PC-3 (cell line): ENCODE measurements around the gene SLFNL1. TPM values are rescaled to one million over a fixed set of nuclear protein-coding genes. Genes with fewer than 3 reads are reported as not detected.

ENCODE experiments used
- ATAC-seq: fragments of 200-7000 bp; cut with Tn5 transposase; 2 replicates; pipeline ENCODE4 v1.9.1; 2020; ENCODE audit warnings: mild to moderate bottlenecking, moderate library complexity
- BruUV-seq: library from RNA; stranded (reverse); fragments of 400-500 nt; replicated peaks from 2 replicates; lab custom pipeline; 2021; lab: Mats Ljungman, UMichigan
- CTCF ChIA-PET: fragments of 300-600 bp; sonication (Branson Sonifier 250); formaldehyde crosslinking; loops from one replicate; lab custom pipeline; 2022; ENCODE audit warnings: antibody characterized with exemption; lab: Charles Lee
- POLR2A ChIA-PET: fragments of 300-600 bp; sonication (Branson Sonifier 250); formaldehyde crosslinking; loops from one replicate; lab custom pipeline; 2022; ENCODE audit warnings: antibody characterized with exemption; ENCODE audit not compliant: unreplicated experiment; lab: Charles Lee
- DNase-seq: peaks from one replicate; pipeline ENCODE4 v3.0.0-alpha.2; 2015
- H2AFZ ChIP-seq: fragments of 300-600 bp; sonication (generic); 2 replicates; pipeline ENCODE4 v1.6.0; 2016; ENCODE audit warnings: antibody characterized with exemption, low read length
- H3F3A ChIP-seq: fragments of 300-600 bp; sonication (generic); one replicate; pipeline ENCODE4 v1.6.0; 2017; ENCODE audit warnings: antibody characterized with exemption, low read length, control low read depth, mild to moderate bottlenecking; ENCODE audit not compliant: unreplicated experiment
- H3K27ac ChIP-seq: fragments of 300-600 bp; sonication (generic); 2 replicates; pipeline ENCODE4 v1.5.1; 2016; ENCODE audit warnings: mild to moderate bottlenecking, low read length
- H3K27me3 ChIP-seq: fragments of 300-600 bp; sonication (generic); 2 replicates; pipeline ENCODE4 v1.6.1; 2016; ENCODE audit warnings: low read length, mixed read lengths
- H3K36me3 ChIP-seq: fragments of 300-600 bp; sonication (generic); 2 replicates; pipeline ENCODE4 v1.6.1; 2016; ENCODE audit warnings: low read depth, mixed run types, low read length, mixed read lengths
- H3K4me1 ChIP-seq: fragments of 300-600 bp; sonication (generic); 2 replicates; pipeline ENCODE4 v1.5.1; 2016; ENCODE audit warnings: low read length; ENCODE audit not compliant: insufficient read depth
- H3K4me2 ChIP-seq: fragments of 300-600 bp; sonication (generic); 2 replicates; pipeline ENCODE4 v1.6.0; 2016; ENCODE audit warnings: low read length
- H3K4me3 ChIP-seq: fragments of 300-600 bp; sonication (generic); 2 replicates; pipeline ENCODE4 v1.5.1; 2016; ENCODE audit warnings: mild to moderate bottlenecking, low read length, mixed read lengths
- H3K79me2 ChIP-seq: fragments of 300-600 bp; sonication (generic); 2 replicates; pipeline ENCODE4 v1.6.1; 2017; ENCODE audit warnings: low read length, mixed read lengths
- H3K9ac ChIP-seq: fragments of 300-600 bp; sonication (generic); 2 replicates; pipeline ENCODE4 v1.6.0; 2016; ENCODE audit warnings: mild to moderate bottlenecking, low read length
- H3K9me2 ChIP-seq: fragments of 300-600 bp; sonication (generic); replicated peaks from 2 replicates; pipeline ENCODE4 v1.6.1; 2016; ENCODE audit warnings: mixed run types, low read length, mixed read lengths
- H3K9me3 ChIP-seq: fragments of 300-600 bp; sonication (generic); 2 replicates; pipeline ENCODE4 v1.6.1; 2016; ENCODE audit warnings: low read length, mixed read lengths
- H4K20me1 ChIP-seq: fragments of 300-600 bp; sonication (generic); 2 replicates; pipeline ENCODE4 v1.6.1; 2016; ENCODE audit warnings: low read length, mixed read lengths
- CTCF ChIP-seq: fragments of 300-600 bp; sonication (generic); conservative IDR thresholded peaks from 2 replicates; pipeline ENCODE4 v1.5.1; 2017; ENCODE audit warnings: antibody characterized with exemption, low read depth, mild to moderate bottlenecking, low read length
- EZH2 ChIP-seq: fragments of 300-600 bp; sonication (generic); IDR thresholded peaks from one replicate; pipeline ENCODE4 v1.6.1; 2017; ENCODE audit warnings: antibody characterized with exemption, mild to moderate bottlenecking, low read length; ENCODE audit not compliant: unreplicated experiment
- EZH2phosphoT487 ChIP-seq: fragments of 300-600 bp; sonication (generic); IDR thresholded peaks from 2 replicates; pipeline ENCODE4 v1.6.1; 2018; ENCODE audit warnings: mild to moderate bottlenecking, antibody characterized with exemption, low read length, borderline replicate concordance
- intact Hi-C: fragments of 100-400 bp; cut with micrococcal nuclease; formaldehyde crosslinking; loops from 2 replicates; pipeline ENCODE4 v1.9.0; 2023
- total RNA-seq: library from RNA; depleted of rRNA; stranded (reverse); fragments of >200 nt; gene quantifications from 2 replicates; pipeline ENCODE4 v1.2.3, GENCODE V29; 2014

The SLFNL1 gene
- total RNA-seq, 1 experiment from 2014 or later = 0.22 TPM

DNA sequence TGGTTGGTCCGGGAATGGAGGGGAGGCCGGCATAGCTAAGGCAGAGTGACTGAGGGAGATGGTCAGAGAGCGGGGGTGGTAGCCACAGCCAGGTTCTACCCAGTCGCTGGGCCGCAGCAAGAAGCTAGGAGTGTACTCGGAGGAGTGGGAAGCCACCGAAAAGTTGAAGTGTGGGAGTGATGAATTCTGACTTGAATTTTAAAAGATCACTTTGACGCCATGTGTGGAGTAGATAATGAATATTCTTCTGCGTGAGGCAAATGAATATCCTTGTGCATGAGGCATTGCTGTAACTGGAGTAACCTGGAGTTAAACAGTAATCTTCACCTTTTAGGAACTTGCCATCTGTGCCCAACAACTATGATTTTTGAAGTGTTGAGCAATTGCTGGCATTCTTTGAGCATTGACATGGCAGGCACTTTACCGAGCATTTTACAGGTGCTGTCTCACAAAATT, 35.2 kb downstream of the SLFNL1 start:
- no peaks in the 10 kb centered on the region for H3K9me2 ChIP-seq
- DNase-seq = no peak
- no TSS peak for BruUV-seq
- no peak overlapping the region for H3K4me2 ChIP-seq
- no peak overlapping the region for H3K4me3 ChIP-seq
- no peak overlapping the region for H3K9ac ChIP-seq
- H3K79me2 ChIP-seq = peaks cover 71% of the 10 kb centered on the region
- CTCF ChIA-PET = no interaction called here
- H3K27ac ChIP-seq = no peak overlapping the region
- no peaks in the 10 kb centered on the region for H3K27me3 ChIP-seq
- POLR2A ChIA-PET = interaction anchor here (0.7 kb wide), 1 partner anchor 17 kb away, joined by 3 read pairs; no protein-coding TSS in a partner anchor
- intact Hi-C loops = no loop called here
- ATAC-seq = no peak
- H4K20me1 ChIP-seq = peaks cover 37% of the 10 kb centered on the region
- TF ChIP-seq CTCF = no peak
- TF ChIP-seq EZH2phosphoT487 = no peak
- H2AFZ ChIP-seq = no peak overlapping the region
- H3K9me3 ChIP-seq = no peaks in the 10 kb centered on the region
- H3F3A ChIP-seq = no peaks in the 10 kb centered on the region
- peaks cover 91% of the 10 kb centered on the region for H3K36me3 ChIP-seq
- H3K4me1 ChIP-seq = peaks cover 25% of the 10 kb centered on the region

DNA sequence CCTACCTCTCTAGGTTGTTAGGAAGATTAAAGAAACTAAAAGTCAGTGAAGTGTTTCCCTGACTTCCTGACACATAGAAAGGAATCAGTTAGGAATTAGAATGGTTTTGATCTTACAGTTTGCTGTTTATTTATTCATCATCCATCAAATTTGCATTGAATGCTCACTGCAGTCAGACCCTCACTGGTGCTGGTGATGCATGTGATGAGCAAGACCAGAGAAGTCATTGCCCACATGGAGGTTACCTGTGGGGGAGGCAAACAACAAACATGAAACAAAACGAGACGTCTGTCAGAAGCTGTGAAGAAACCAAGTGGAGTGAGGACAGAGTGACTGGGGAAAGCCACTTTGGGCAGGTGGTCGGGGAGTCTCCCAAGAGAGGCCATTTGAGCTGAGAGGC, 35.6 kb downstream of the SLFNL1 start:
- H3K4me1 ChIP-seq = peaks cover 30% of the 10 kb centered on the region
- intact Hi-C loops = no loop called here
- H2AFZ ChIP-seq = no peak overlapping the region
- ATAC-seq = no peak
- H3K27ac ChIP-seq = no peak overlapping the region
- no peak overlapping the region for H3K4me3 ChIP-seq
- no peaks in the 10 kb centered on the region for H3F3A ChIP-seq
- no peak overlapping the region for H3K9ac ChIP-seq
- ChIA-PET CTCF (no interaction called here), POLR2A (no interaction called here)
- no peaks in the 10 kb centered on the region for H3K9me2 ChIP-seq
- no peak overlapping the region for H3K4me2 ChIP-seq
- H3K27me3 ChIP-seq = no peaks in the 10 kb centered on the region
- TF ChIP-seq EZH2phosphoT487 (no peak), CTCF (no peak), EZH2 (no peak)
- H4K20me1 ChIP-seq = peaks cover 41% of the 10 kb centered on the region
- peaks cover 86% of the 10 kb centered on the region for H3K36me3 ChIP-seq
- peaks cover 76% of the 10 kb centered on the region for H3K79me2 ChIP-seq
- no peak for DNase-seq
- no TSS peak for BruUV-seq
- H3K9me3 ChIP-seq = no peaks in the 10 kb centered on the region

GRCh38 chr1:40985161-40985560, 36.4 kb downstream of the SLFNL1 start:
- Histone ChIP-seq H3K27me3 (no peaks in the 10 kb centered on the region), H3K36me3 (peaks cover 79% of the 10 kb centered on the region), H3F3A (no peaks in the 10 kb centered on the region), H3K4me2 (no peak overlapping the region), H2AFZ (no peak overlapping the region), H3K9me2 (no peaks in the 10 kb centered on the region), H4K20me1 (peaks cover 41% of the 10 kb centered on the region), H3K79me2 (peaks cover 83% of the 10 kb centered on the region), H3K27ac (no peak overlapping the region), H3K4me1 (peaks cover 31% of the 10 kb centered on the region), H3K9ac (no peak overlapping the region), H3K4me3 (no peak overlapping the region), H3K9me3 (no peaks in the 10 kb centered on the region)
- CTCF ChIA-PET = no interaction called here
- intact Hi-C loops = no loop called here
- no TSS peak for BruUV-seq
- TF ChIP-seq EZH2 (no peak), EZH2phosphoT487 (no peak), CTCF (no peak)
- DNase-seq = no peak
- ATAC-seq = no peak
- POLR2A ChIA-PET = no interaction called here
